ENCODE data around the gene EEFSEC. TPM values are rescaled to one million over a fixed set of nuclear protein-coding genes. Genes with fewer than 3 reads are reported as not detected.

Gene EEFSEC
- total and polyA plus RNA-seq, 11 donors, result 17.5 to 48.0 (median 22.5) TPM

DNA sequence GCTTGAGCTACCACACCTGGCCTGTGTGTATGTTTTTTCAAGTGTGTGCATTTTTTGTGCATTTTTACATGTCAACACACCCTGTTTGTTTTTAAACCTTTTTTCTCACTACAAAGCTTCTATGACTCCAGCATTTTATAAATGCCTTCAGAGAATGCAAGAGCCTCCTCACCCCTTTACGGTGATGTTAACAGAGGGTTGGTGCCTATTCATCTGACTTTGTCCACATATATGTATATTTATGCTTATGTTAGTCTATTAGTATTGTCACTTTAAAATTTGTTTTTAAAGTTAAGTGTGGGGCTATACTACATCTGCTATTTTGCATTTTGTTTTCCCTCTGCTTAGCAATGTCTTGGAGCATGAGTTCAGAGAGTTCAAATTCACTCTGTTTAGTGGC lies 45.8 kb downstream of the EEFSEC start:
- intact Hi-C loops (cut with DNase I), result no loop called here
- no peaks in the 10 kb centered on the region for H3K27me3 ChIP-seq
- TF ChIP-seq POLR2A (IDR thresholded peaks at IDR 0.05), result no peak
- TF ChIP-seq, protein P1, sequence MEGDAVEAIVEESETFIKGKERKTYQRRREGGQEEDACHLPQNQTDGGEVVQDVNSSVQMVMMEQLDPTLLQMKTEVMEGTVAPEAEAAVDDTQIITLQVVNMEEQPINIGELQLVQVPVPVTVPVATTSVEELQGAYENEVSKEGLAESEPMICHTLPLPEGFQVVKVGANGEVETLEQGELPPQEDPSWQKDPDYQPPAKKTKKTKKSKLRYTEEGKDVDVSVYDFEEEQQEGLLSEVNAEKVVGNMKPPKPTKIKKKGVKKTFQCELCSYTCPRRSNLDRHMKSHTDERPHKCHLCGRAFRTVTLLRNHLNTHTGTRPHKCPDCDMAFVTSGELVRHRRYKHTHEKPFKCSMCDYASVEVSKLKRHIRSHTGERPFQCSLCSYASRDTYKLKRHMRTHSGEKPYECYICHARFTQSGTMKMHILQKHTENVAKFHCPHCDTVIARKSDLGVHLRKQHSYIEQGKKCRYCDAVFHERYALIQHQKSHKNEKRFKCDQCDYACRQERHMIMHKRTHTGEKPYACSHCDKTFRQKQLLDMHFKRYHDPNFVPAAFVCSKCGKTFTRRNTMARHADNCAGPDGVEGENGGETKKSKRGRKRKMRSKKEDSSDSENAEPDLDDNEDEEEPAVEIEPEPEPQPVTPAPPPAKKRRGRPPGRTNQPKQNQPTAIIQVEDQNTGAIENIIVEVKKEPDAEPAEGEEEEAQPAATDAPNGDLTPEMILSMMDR (IDR thresholded peaks at IDR 0.05), result no peak

DNA sequence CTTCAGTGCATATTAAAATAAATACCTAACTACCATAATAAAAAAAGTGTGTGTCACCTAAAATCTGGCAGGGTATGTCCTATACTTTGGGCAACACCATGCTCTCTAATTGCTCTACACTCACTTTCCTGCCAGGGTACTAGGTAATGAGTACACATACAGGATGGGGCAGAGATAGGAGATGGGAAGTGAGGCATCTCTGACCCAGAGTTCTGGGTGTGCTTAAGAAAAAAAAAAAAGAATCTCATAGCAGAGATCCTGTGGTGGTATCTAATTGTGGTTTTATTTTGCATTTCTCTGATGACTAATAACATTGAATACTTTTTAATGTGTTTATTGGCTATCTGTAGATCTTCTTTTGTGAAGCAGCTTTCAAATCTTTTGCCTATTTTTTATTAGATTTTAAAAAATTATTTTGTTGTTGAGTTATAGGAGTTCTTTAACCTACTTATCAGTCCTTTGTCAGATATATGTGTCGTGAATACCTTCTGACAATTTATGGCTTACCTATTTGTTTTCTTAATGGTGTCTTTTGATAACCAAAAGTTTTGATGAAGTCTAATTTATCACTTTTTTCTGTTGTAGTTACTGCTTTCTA lies 48.0 kb downstream of the EEFSEC start:
- TF ChIP-seq, protein P1 (IDR thresholded peaks at IDR 0.05), result no peak
- no peaks in the 10 kb centered on the region for H3K9me3 ChIP-seq
- WGBS, 4 donors, result 94 to 98% (median 97%) methylated on average over 1 of the region's 1 CpG

More for the DNA sequence above, 45.8 kb downstream of the EEFSEC start:
- DNase-seq (no peak), ATAC-seq (no peak)
- Histone ChIP-seq H3K9me3 (no peaks in the 10 kb centered on the region), H3K4me3 (no peak overlapping the region), H3K4me1 (peaks cover 0 to 40% (median 22%) of the 10 kb centered on the region in 12 donors), H3K27ac (no peak overlapping the region), H3K36me3 (no peaks in the 10 kb centered on the region)
- 97 to 100% (median 98%) methylated on average over 1 of the region's 1 CpG for WGBS, 4 donors

DNA sequence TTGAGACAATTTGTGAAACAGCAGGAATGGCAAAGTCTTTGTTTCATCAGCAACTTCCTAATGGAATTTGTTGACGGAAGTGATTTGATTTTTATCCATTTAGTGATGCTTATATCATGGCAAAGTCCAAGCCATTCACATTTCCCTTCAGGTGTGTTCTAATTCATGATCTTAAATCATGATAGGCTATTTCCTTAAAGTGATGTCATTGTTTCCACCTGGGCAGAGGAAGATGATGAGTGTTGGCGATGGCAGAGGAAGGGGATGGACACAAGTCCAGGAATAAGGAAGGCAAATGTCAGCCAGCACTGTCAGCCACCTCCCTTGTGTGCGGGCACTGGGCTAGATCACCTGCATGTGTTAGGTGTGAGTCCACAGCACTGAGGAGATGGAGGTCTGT lies 49.9 kb downstream of the EEFSEC start:
- 90 to 98% (median 94%) methylated on average over 3 of the region's 3 CpGs for WGBS, 4 donors
- Histone ChIP-seq H3K27me3 (no peaks in the 10 kb centered on the region), H3K27ac (no peak overlapping the region), H3K4me1 (peaks cover 0 to 34% (median 6%) of the 10 kb centered on the region in 12 donors), H3K36me3 (no peaks in the 10 kb centered on the region), H3K9me3 (no peaks in the 10 kb centered on the region), H3K4me3 (no peak overlapping the region)
- TF ChIP-seq, protein P1 (IDR thresholded peaks at IDR 0.05), result no peak
- TF ChIP-seq POLR2A (IDR thresholded peaks at IDR 0.05), result no peak
- ATAC-seq, result no peak
- intact Hi-C loops (cut with DNase I), result no loop called here
- no peak for DNase-seq

More for the DNA sequence above, 48.0 kb downstream of the EEFSEC start:
- intact Hi-C loops (cut with DNase I), result no loop called here
- no peak for ATAC-seq
- Histone ChIP-seq H3K27ac (no peak overlapping the region), H3K27me3 (no peaks in the 10 kb centered on the region), H3K36me3 (no peaks in the 10 kb centered on the region), H3K4me3 (no peak overlapping the region), H3K4me1 (peaks cover 0 to 32% (median 7%) of the 10 kb centered on the region in 12 donors)
- DNase-seq, result no peak

DNA sequence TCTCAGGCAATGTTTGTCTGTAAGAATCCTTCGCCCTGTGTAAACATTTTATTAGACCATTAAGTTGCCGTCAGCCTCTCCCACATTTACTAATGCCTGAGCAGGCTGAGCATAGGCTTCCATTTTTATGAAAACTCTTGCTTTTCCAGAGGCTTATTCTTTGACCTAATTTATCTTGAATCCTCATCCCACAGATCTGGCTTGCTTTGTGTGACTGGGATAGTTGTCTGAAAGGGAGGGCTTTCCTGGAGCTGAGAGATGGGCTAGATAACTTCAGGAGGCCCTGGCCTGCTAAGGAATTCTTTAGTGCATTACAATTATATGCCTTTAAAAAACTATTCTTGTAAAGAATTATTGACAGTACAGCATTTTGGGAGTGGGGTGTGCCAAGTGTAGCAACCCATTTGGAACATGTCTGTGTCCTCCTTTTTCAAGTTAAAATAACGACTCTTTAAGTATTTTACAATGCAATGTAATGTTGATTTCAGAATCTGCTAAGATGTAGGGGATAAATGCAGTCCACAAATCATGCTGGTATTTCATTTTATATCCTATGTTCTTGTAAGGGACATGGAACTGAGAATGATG lies 52.4 kb downstream of the EEFSEC start:
- Histone ChIP-seq H3K4me3 (no peak overlapping the region), H3K27me3 (no peaks in the 10 kb centered on the region), H3K27ac (no peak overlapping the region), H3K4me1 (peaks cover 0 to 38% (median 7%) of the 10 kb centered on the region in 12 donors), H3K9me3 (no peaks in the 10 kb centered on the region), H3K36me3 (no peaks in the 10 kb centered on the region)
- 78 to 84% (median 83%) methylated on average over 3 of the region's 3 CpGs for WGBS, 4 donors
- no peak for DNase-seq
- intact Hi-C loops (cut with DNase I), result no loop called here
- TF ChIP-seq POLR2A (IDR thresholded peaks at IDR 0.05), result no peak
- TF ChIP-seq, protein P1 (IDR thresholded peaks at IDR 0.05), result no peak
- no peak for ATAC-seq
